ENCODE measurements around the gene SHANK1. TPM values are rescaled to one million over a fixed set of nuclear protein-coding genes. Genes with fewer than 3 reads are reported as not detected.

The SHANK1 gene
- total and polyA plus RNA-seq, 2 of the 4 experiments (the other 2 are of a cell fraction) = 6.1 to 6.7 TPM

GRCh38 chr19:50632151-50632835 is 87.3 kb downstream of the SHANK1 start:
- Histone ChIP-seq H3K4me1 (ENCODE audit: control insufficient read depth, insufficient read depth, low read length) (no peaks in the 10 kb centered on the region), H3K79me1 (ENCODE audit: low read depth in 1 of 2, low read length in 2 of 2) (no peaks in the 10 kb centered on the region), H3K27me3 (ENCODE audit: control insufficient read depth, insufficient read depth, low read length) (peaks cover 8% of the 10 kb centered on the region), H3K9me1 (ENCODE audit: insufficient read depth, low read length) (no peaks in the 10 kb centered on the region), H2BK20ac (ENCODE audit: low read depth, low read length) (no peak overlapping the region), H3K4me3 (ENCODE audit: insufficient read depth, low read depth, low read length) (no peak overlapping the region), H4K20me1 (ENCODE audit: insufficient read depth, low read length) (no peaks in the 10 kb centered on the region), H3K18ac (ENCODE audit: low read depth, low read length) (no peak overlapping the region), H3K27ac (ENCODE audit: insufficient read depth, low read length) (no peak overlapping the region), H4K91ac (ENCODE audit: insufficient read depth, low read depth, low read length) (no peak overlapping the region), H3K56ac (ENCODE audit: extremely low read depth, insufficient read depth, low read length) (no peak overlapping the region), H3K9me3 (ENCODE audit: control insufficient read depth, insufficient read depth, low read length) (peaks cover 9% of the 10 kb centered on the region), H3K36me3 (ENCODE audit: control insufficient read depth, insufficient read depth, low read length) (no peaks in the 10 kb centered on the region), H2AK9ac (replicated peaks; ENCODE audit: low read depth, low read length, poor library complexity) (no peak overlapping the region), H4K8ac (ENCODE audit: low read depth in 2 of 2, low read length in 2 of 2) (no peak overlapping the region), H3K4ac (ENCODE audit: low read depth, low read length) (no peak overlapping the region), H2AK5ac (ENCODE audit: low read depth, low read length) (no peak overlapping the region), H3K23ac (ENCODE audit: low read depth, low read length) (no peak overlapping the region), H2BK5ac (ENCODE audit: low read depth, low read length, poor library complexity, severe bottlenecking) (no peak overlapping the region), H2BK120ac (ENCODE audit: low read depth, low read length) (no peak overlapping the region), H3K14ac (replicated peaks; ENCODE audit: low read depth, low read length) (no peak overlapping the region), H4K5ac (ENCODE audit: low read depth, low read length) (no peak overlapping the region), H2BK15ac (ENCODE audit: low read depth, low read length) (no peak overlapping the region), H3K4me2 (ENCODE audit: low read depth, low read length) (no peak overlapping the region), H2AFZ (replicated peaks; ENCODE audit: low read length, poor library complexity) (no peak overlapping the region), H3K9ac (ENCODE audit: low read depth, low read length) (no peak overlapping the region)
- ATAC-seq (ENCODE audit: low read depth) (no peak), DNase-seq (no peak)
- no peak for TF ChIP-seq RCOR1 (IDR thresholded peaks at IDR 0.05; ENCODE audit: insufficient replicate concordance, low read length)
- no peak for TF ChIP-seq ELK1 (IDR thresholded peaks at IDR 0.05; ENCODE audit: borderline replicate concordance, low read depth, low read length)
- TF ChIP-seq USF2 (IDR thresholded peaks at IDR 0.05; ENCODE audit: low read depth, low read length) = no peak
- no peak for TF ChIP-seq MXI1 (IDR thresholded peaks at IDR 0.05; ENCODE audit: borderline replicate concordance, low read depth, low read length)
- no peak for TF ChIP-seq CHD1 (IDR thresholded peaks at IDR 0.05; ENCODE audit: low read depth, low read length)
- TF ChIP-seq NFE2L2 (IDR thresholded peaks at IDR 0.05; ENCODE audit: low read depth, low read length) = no peak
- TF ChIP-seq RFX5 (IDR thresholded peaks at IDR 0.05; ENCODE audit: low read depth, low read length) = no peak
- TF ChIP-seq MAZ (IDR thresholded peaks at IDR 0.05; ENCODE audit: borderline replicate concordance, low read depth, low read length) = no peak
- TF ChIP-seq CTCF (conservative IDR thresholded peaks at IDR 0.05; ENCODE audit: low read depth, low read length) = no peak
- no peak for TF ChIP-seq SMC3 (IDR thresholded peaks at IDR 0.05; ENCODE audit: low read depth, low read length)
- TF ChIP-seq CEBPB (IDR thresholded peaks at IDR 0.05; ENCODE audit: low read depth, low read length) = no peak
- no TSS peak for BruUV-seq (replicated peaks)
- 85% methylated on average over 7 of the region's 20 CpGs; no CpG with 5 or more reads in 1 of the 2 experiments for WGBS, 2 experiments (ENCODE audit: extremely low coverage in 2 of 2, insufficient read length in 1 of 2)
- intact Hi-C loops (cut with micrococcal nuclease) (no loop called here), in situ Hi-C loops (cut with MboI; ENCODE audit: low sequenced_read_pairs) (no loop called here), dilution Hi-C loops (cut with HindIII; ENCODE audit: low sequenced_read_pairs, unreplicated experiment) (no loop called here)
- CTCF ChIA-PET = no interaction called here
- POLR2A ChIA-PET (ENCODE audit: unreplicated experiment) = no interaction called here
